Pancreas (tissue), 10 donors: Measurements from ENCODE around the gene MYBPHL. TPM values are rescaled to one million over a fixed set of nuclear protein-coding genes. Genes with fewer than 3 reads are reported as not detected.

Experiments used
- ATAC-seq, 4 donors: fragments of 200-7000 bp; cut with Tn5 transposase; one replicate each; pipeline versions ENCODE4 v1.8.0 to v1.9.1; 2020; ENCODE audit warnings: mild to moderate bottlenecking in 4 of 4, moderate library complexity in 4 of 4
- DNase-seq, 6 donors: peaks; one replicate each; pipeline ENCODE4 v3.0.0-alpha.2; 2020
- FAIRE-seq: peaks from 2 replicates; lab custom pipeline; 2012; peaks lifted over from hg19 to GRCh38; lab: Jason Lieb, UNC
- H3K27ac ChIP-seq, 4 donors: fragments of 200-600 bp; sonication (generic); 1 replicate in 3 of 4; 2 replicates in 1 of 4; pipeline versions ENCODE4 v1.5.0 to v1.8.0; 2020
- H3K27me3 ChIP-seq, 4 donors: fragments of 200-600 bp; one replicate each; pipeline ENCODE4 v1.8.0; 2021
- H3K36me3 ChIP-seq, 3 donors: fragments of 200-600 bp; sonication (generic) in 1 of 3; one replicate each; pipeline versions ENCODE4 v1.5.0 to v1.8.0; 2020 to 2021
- H3K4me1 ChIP-seq, 3 donors: fragments of 200-600 bp; one replicate each; pipeline ENCODE4 v1.8.0; 2021
- H3K4me3 ChIP-seq, 4 donors: fragments of 200-600 bp; sonication (generic) in 2 of 4; one replicate each; pipeline versions ENCODE4 v1.5.0 to v1.8.0; 2020 to 2021
- H3K9me3 ChIP-seq, 4 donors: fragments of 200-600 bp; one replicate each; pipeline ENCODE4 v1.8.0; 2021
- WGBS, 2 donors: extraction: QIAGEN DNeasy Blood & Tissue Kit; methylation state at CpG; one replicate each; pipeline ENCODE4 v1.1.7; 2013; 5-methylcytosine and 5-hydroxymethylcytosine counted together
- intact Hi-C, 3 donors: fragments of 100-400 bp; cut with DNase I; formaldehyde crosslinking; loops; one replicate each; pipeline versions ENCODE4 v1.11.1 to v1.14.2; 2022
- polyA plus RNA-seq, 2 donors: library from polyadenylated mRNA; stranded (reverse); fragments of 200-250 nt; gene quantifications; one replicate each; pipeline ENCODE4 v1.2.3, GENCODE V29; 2013
- total RNA-seq, 6 donors: library from RNA; stranded (reverse); fragmentation: NEBNext Ultra II Directional in 4 of 6; extraction: Animal tissue kit (Norgen Biotek cat#: 25700) in 4 of 6; gene quantifications; one replicate each; pipeline versions ENCODE4 v1.2.1 to v1.2.4, GENCODE V29; 2021 to 2023
- TF ChIP-seq, protein P1 (sequence below), 4 donors: fragments of 200-600 bp; sonication (generic) in 3 of 4; IDR thresholded peaks; one replicate each; pipeline versions ENCODE4 v1.5.0 to v1.8.0; 2021; ENCODE audit warnings: antibody characterized with exemption in 4 of 4
- donor health status: healthy with polysubstance abuse.
- donor health status: DM: no; HTN: no; CAD: no; lungs with moderate emphysema.
- donor health status: DM: no; HTN: no; CAD: no.
- donor health status: control.
- donor health status: control.
- donor health status: Bipolar disorder and iron deficiency.
- donor health status: DM: yes; HTN: yes; CAD: no.
- donor health status: DM: no; HTN: no; CAD: no.
- donor health status: DM: no; HTN: no; CAD: no.
- donor health status: DM: yes; HTN: yes; CAD: no.

The MYBPHL gene
- total and polyA plus RNA-seq, 8 donors = 0.26 to 1.1 (median 0.27) TPM; not detected in 4

DNA sequence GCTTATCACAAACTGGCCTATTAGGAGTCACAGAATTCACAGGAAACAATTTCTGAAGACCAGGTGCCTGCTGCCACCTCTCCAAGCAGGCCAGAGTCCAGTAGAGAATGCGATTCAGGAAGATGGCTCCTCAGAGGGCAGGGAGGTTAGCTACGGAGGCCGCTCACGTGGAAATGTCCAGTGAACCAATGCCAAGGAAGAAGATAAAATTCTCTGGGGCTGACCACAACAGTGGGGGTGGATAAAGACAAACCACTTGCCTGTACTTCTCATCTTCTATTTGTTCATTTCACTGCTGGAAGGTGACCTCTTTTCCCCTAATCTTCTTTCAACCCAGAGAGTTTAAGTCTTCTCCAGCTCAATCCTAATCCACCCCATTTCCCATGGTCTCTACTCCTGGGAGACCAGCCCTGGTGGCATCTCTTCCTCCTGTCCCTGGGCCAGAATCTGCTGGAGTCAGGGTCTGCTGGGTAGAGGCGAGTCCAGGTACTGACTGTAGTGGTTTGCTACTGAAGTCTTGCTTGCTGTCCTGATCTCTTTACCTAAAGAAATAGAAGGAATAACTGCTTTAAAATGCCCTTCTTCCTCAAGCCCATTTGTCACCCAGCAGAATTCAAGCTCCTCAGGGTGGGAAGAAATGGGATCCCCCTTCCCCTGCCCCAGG lies 27.1 kb downstream of the MYBPHL start:
- no peak for FAIRE-seq
- H3K27ac ChIP-seq = no peak overlapping the region
- H3K36me3 ChIP-seq = no peaks in the 10 kb centered on the region
- no peak for DNase-seq
- no peak overlapping the region for H3K4me3 ChIP-seq
- peaks cover 0 to 11% (median 4%) of the 10 kb centered on the region in 3 donors for H3K4me1 ChIP-seq
- TF ChIP-seq, protein P1, sequence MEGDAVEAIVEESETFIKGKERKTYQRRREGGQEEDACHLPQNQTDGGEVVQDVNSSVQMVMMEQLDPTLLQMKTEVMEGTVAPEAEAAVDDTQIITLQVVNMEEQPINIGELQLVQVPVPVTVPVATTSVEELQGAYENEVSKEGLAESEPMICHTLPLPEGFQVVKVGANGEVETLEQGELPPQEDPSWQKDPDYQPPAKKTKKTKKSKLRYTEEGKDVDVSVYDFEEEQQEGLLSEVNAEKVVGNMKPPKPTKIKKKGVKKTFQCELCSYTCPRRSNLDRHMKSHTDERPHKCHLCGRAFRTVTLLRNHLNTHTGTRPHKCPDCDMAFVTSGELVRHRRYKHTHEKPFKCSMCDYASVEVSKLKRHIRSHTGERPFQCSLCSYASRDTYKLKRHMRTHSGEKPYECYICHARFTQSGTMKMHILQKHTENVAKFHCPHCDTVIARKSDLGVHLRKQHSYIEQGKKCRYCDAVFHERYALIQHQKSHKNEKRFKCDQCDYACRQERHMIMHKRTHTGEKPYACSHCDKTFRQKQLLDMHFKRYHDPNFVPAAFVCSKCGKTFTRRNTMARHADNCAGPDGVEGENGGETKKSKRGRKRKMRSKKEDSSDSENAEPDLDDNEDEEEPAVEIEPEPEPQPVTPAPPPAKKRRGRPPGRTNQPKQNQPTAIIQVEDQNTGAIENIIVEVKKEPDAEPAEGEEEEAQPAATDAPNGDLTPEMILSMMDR (IDR thresholded peaks at IDR 0.05) = no peak
- H3K9me3 ChIP-seq = no peaks in the 10 kb centered on the region
- WGBS, 2 donors = 88 to 91% methylated on average over 5 of the region's 5 CpGs
- intact Hi-C loops = loop anchor here in 1 of 3 donors (10.0 kb wide), 2 partner anchors 115 to 245 kb away; partner anchors contain the start of gene SORT1
- no peaks in the 10 kb centered on the region for H3K27me3 ChIP-seq
- ATAC-seq = no peak

DNA sequence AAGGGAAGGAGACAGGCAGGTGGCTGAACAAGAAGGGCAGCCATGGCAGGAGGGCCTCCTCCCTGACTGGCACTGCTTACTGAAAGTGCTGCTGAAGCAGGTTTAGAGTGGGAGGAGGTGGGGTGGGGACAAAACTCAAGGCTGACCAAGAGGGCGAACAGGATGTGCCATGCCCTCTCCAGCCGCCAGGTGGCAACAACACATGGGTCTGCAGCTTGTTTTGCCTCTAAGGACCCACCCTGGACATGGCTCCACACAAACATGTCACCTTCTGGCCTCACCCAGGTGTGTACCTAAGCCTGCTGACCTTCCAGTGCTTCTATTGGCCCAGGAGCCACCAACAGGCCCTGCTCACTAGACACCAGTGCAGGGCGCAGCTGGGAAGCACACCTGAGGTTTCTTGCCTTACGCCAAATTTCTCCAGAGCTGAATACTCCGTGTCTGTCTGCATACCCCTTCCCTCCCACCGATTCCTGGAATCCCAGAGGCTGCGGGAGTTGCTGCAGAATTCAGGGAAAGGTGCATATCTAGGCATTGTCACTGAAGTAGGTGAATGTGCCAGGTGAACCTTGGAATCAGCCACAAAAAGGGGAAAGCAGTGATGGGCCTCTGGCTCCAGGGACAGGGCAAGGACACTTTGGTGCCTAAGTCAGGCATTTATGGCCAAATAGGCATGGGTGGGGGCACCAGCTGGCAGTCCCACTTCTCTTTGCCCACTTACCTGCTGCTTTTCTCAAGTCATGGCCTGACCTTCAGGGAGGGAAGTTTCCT lies 29.2 kb downstream of the MYBPHL start:
- TF ChIP-seq, protein P1 (IDR thresholded peaks at IDR 0.05) = peak; percentile 71 to 87 (median 77)
- Histone ChIP-seq H3K27ac (peak overlapping the region in 1 of 4 donors; percentile 54), H3K9me3 (no peaks in the 10 kb centered on the region), H3K4me1 (peaks cover 0 to 9% (median 6%) of the 10 kb centered on the region in 3 donors), H3K27me3 (no peaks in the 10 kb centered on the region), H3K36me3 (no peaks in the 10 kb centered on the region), H3K4me3 (no peak overlapping the region)
- WGBS, 2 donors = 49% methylated on average over 7 of the region's 7 CpGs
- FAIRE-seq (no peak), ATAC-seq (peak; percentile 85 to 88 (median 87)), DNase-seq (peak; percentile 79 to 91 (median 87))
- intact Hi-C loops = loop anchor here in 1 of 3 donors (10.0 kb wide), 2 partner anchors 117 to 247 kb away; partner anchors contain the start of gene SORT1

- Histone ChIP-seq H3K4me1 (peaks cover 0 to 9% (median 6%) of the 10 kb centered on the region in 3 donors), H3K36me3 (no peaks in the 10 kb centered on the region), H3K4me3 (no peak overlapping the region), H3K9me3 (no peaks in the 10 kb centered on the region), H3K27ac (peak overlapping the region in 1 of 4 donors; percentile 83), H3K27me3 (no peaks in the 10 kb centered on the region)
- 62 to 72% methylated on average over 9 of the region's 9 CpGs for WGBS, 2 donors
- no peak for ATAC-seq
- no peak for DNase-seq
- TF ChIP-seq, protein P1 (IDR thresholded peaks at IDR 0.05) = no peak
- intact Hi-C loops = loop anchor here in 1 of 3 donors (10.0 kb wide), 2 partner anchors 119 to 249 kb away; partner anchors contain the start of gene SORT1
- FAIRE-seq = no peak
Observed at GRCh38 chr1:109275706-109276345, 31.0 kb downstream of the MYBPHL start.

GRCh38 chr1:109274533-109275476 lies 32.0 kb downstream of the MYBPHL start:
- H3K36me3 ChIP-seq = no peaks in the 10 kb centered on the region
- H3K27me3 ChIP-seq = no peaks in the 10 kb centered on the region
- intact Hi-C loops = loop anchor here in 2 of 3 donors (5.0 to 10.0 kb wide), 3 partner anchors 120 to 250 kb away; partner anchors contain the start of gene SORT1 (in 1 of the 2)
- 13 to 32% methylated on average over 24 of the region's 24 CpGs for WGBS, 2 donors
- FAIRE-seq (no peak), DNase-seq (peak in 4 of 6 donors; percentile 28 to 83 (median 78)), ATAC-seq (peak in 3 of 4 donors; percentile 68 to 86 (median 85))
- peak overlapping the region in 2 of 4 donors; percentile 71 to 83 for H3K27ac ChIP-seq
- no peak overlapping the region for H3K4me3 ChIP-seq
- TF ChIP-seq, protein P1 (IDR thresholded peaks at IDR 0.05) = no peak
- peaks cover 0 to 9% (median 6%) of the 10 kb centered on the region in 3 donors for H3K4me1 ChIP-seq
- H3K9me3 ChIP-seq = no peaks in the 10 kb centered on the region
